ENCODE data around the gene DYNC1LI1.

- TF ChIP-seq POLR2A (IDR thresholded peaks at IDR 0.05) (no peak), CTCF (IDR thresholded peaks at IDR 0.05 in 4 of 5, conservative IDR thresholded peaks at IDR 0.05 in 1 of 5) (no peak)
Measured at GRCh38 chr3:32569540-32570420, 878 bp downstream of the DYNC1LI1 start.

All from gastrocnemius medialis (tissue), 4 donors.